ENCODE measurements around the gene CAPN7. TPM values are rescaled to one million over a fixed set of nuclear protein-coding genes. Genes with fewer than 3 reads are reported as not detected.

Gene CAPN7
- total and polyA plus RNA-seq, 12 donors = 8.9 to 38.0 (median 26.4) TPM

DNA sequence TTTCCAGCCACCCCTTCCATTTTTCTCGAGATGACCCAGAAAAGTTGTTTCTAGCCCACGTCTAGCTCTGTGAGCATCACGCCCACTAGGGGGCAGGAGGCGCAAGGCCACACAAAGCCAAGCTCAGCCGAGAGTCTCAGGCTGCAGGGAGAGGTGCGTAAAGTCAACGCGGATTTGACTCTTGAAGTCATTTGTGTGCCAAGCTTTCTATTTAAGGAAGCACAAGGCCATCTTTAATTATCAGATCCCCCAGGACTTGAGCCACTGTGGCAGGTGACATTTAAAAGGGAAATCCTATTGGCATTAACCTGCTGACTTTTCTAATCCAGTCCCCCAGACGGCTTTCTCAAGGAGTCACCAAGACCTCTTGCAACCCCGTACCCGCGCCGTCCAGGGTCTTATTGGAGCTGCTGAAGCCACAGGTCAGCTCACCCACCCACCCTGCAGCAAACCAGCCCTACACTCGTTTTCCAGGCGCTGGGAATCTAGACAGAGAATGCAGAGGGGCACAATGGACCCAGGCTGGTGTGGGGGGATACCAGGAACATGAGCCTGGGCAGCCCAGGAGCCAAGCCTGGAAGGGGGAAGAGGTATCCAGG lies 62.1 kb downstream of the CAPN7 start:
- intact Hi-C loops (cut with DNase I) = loop anchor here in 9 of 10 donors (1.0 to 10.0 kb wide), 10 partner anchors 63 to 289 kb away; partner anchors contain the start of gene SH3BP5 (in 8 of the 9)
- H3K36me3 ChIP-seq = peaks cover 0 to 34% (median 0%) of the 10 kb centered on the region in 9 donors
- H3K4me1 ChIP-seq = peaks cover 0 to 58% (median 39%) of the 10 kb centered on the region in 9 donors
- ATAC-seq = peak; percentile 74 to 88 (median 83)
- H3K9me3 ChIP-seq = no peaks in the 10 kb centered on the region
- H3K27ac ChIP-seq = peak overlapping the region in 5 of 10 donors; percentile 4 to 92 (median 69)
- no peak overlapping the region for H3K4me3 ChIP-seq
- WGBS, 2 donors = 28 to 31% methylated on average over 15 of the region's 15 CpGs
- DNase-seq = peak; percentile 84 to 85
- no peaks in the 10 kb centered on the region for H3K27me3 ChIP-seq
- TF ChIP-seq, protein P1, sequence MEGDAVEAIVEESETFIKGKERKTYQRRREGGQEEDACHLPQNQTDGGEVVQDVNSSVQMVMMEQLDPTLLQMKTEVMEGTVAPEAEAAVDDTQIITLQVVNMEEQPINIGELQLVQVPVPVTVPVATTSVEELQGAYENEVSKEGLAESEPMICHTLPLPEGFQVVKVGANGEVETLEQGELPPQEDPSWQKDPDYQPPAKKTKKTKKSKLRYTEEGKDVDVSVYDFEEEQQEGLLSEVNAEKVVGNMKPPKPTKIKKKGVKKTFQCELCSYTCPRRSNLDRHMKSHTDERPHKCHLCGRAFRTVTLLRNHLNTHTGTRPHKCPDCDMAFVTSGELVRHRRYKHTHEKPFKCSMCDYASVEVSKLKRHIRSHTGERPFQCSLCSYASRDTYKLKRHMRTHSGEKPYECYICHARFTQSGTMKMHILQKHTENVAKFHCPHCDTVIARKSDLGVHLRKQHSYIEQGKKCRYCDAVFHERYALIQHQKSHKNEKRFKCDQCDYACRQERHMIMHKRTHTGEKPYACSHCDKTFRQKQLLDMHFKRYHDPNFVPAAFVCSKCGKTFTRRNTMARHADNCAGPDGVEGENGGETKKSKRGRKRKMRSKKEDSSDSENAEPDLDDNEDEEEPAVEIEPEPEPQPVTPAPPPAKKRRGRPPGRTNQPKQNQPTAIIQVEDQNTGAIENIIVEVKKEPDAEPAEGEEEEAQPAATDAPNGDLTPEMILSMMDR (IDR thresholded peaks at IDR 0.05) = peak; percentile 91 to 97 (median 96)

DNA sequence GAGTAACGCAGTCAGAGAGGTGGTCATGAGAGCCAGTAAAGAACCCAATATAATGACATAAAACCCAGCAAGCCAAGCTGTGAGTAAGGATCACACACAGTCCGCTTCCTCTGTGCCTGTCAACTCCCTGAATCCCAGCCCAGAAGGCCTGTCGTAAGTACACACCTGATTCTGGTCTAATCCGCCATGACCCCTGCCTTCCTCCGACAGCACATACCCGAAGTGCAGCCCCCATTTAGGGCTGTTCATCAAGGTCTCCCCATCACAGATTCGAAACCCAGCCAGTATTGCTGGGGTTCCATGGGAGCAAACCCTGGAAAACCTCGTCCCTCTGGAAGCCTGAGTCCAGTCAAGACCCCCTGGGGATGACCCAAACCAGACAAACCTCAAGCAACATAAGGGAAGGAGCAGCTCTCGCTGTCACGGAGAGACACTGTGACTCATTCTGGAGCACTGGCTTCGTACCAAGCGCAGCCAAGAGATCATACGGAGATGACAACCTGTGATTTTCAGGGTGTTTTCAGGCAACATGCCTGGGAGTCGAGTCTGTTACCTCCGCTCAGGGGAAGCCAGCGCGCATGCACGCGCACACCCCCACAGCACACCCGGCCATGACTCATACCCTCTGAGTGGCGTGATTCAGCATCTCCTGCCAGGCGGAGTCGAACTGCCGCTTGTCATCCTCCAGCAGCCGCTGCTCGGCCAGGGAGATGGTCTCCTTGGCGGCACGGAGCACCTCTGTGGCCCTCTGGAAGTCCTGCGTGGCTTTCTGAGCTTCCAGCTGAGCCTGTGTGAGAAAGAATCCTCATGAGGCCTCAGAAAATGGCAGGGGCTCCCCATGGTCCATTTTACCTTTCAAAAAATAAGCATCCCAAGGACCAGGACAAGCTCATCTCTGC lies 63.3 kb downstream of the CAPN7 start:
- Histone ChIP-seq H3K4me1 (peaks cover 0 to 65% (median 31%) of the 10 kb centered on the region in 9 donors), H3K36me3 (peaks cover 0 to 34% (median 0%) of the 10 kb centered on the region in 9 donors), H3K27me3 (no peaks in the 10 kb centered on the region), H3K9me3 (no peaks in the 10 kb centered on the region), H3K4me3 (peak overlapping the region in 4 of 10 donors; percentile 0 to 13 (median 12)), H3K27ac (peak overlapping the region in 9 of 10 donors; percentile 31 to 92 (median 57))
- TF ChIP-seq, protein P1 (IDR thresholded peaks at IDR 0.05) = no peak
- ATAC-seq (peak; percentile 76 to 92 (median 86)), DNase-seq (peak; percentile 83 to 84)
- intact Hi-C loops (cut with DNase I) = loop anchor here in 7 of 10 donors (2.0 to 10.0 kb wide), 8 partner anchors 61 to 288 kb away; partner anchors contain the start of gene SH3BP5 (in 6 of the 7)
- 56 to 68% methylated on average over 29 of the region's 29 CpGs for WGBS, 2 donors

DNA sequence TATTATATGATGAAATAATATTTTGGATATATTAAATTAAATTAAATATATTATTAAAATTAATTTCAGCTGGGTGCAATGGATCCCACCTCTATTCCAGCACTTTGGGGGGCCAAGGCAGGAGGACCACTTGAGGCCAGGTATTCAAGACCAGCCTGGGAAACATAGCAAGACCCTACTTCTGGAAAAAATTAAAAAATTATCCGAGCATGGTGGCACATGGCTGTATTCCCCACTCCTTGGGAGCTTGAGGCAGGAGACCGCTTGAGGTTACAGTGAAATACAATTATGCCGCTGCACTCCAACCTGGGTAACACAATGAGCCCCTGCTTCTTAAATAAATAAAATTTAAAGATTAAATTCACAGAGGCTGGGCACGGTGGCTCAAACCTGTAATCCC lies 65.0 kb downstream of the CAPN7 start:
- no peak for DNase-seq
- H3K27ac ChIP-seq = peak overlapping the region in 2 of 10 donors; percentile 39 to 92
- H3K4me3 ChIP-seq = no peak overlapping the region
- TF ChIP-seq, protein P1 (IDR thresholded peaks at IDR 0.05) = no peak
- H3K27me3 ChIP-seq = no peaks in the 10 kb centered on the region
- 93 to 95% methylated on average over 4 of the region's 4 CpGs for WGBS, 2 donors
- ATAC-seq = no peak
- H3K4me1 ChIP-seq = peaks cover 0 to 82% (median 31%) of the 10 kb centered on the region in 9 donors
- H3K36me3 ChIP-seq = peaks cover 0 to 28% (median 0%) of the 10 kb centered on the region in 9 donors
- no peaks in the 10 kb centered on the region for H3K9me3 ChIP-seq
- intact Hi-C loops (cut with DNase I) = loop anchor here in 1 of 10 donors (5.0 kb wide), 1 partner anchor 46 kb away; no protein-coding TSS in a partner anchor
